OCI-M2 (cell line): Measurements from ENCODE around the gene PTGFR.

Experiments
- DNase-seq: peaks from one replicate; lab custom pipeline; 2025; ENCODE audit not compliant: unreplicated experiment; lab: John Stamatoyannopoulos, UW

The PTGFR gene

DNA sequence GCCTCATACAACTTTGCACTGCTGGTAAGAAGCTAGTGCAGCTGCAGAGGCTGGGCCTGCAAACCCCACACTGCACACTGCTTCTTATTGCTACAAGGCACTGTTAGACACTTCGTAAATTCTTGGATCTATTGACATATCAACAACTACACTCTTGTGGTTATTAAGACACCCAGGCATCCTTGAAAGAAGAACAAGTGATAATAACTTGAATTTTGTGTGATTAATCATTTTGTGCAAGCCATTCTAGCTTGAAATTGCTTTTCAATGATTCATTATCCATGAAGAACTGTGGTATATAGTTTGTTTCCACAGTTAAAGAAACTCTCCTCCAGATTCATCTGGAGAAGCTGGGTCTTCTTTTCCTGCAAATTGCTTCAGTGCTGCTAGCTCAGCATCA lies 95.8 kb downstream of the PTGFR start:
- no peak for DNase-seq

DNA sequence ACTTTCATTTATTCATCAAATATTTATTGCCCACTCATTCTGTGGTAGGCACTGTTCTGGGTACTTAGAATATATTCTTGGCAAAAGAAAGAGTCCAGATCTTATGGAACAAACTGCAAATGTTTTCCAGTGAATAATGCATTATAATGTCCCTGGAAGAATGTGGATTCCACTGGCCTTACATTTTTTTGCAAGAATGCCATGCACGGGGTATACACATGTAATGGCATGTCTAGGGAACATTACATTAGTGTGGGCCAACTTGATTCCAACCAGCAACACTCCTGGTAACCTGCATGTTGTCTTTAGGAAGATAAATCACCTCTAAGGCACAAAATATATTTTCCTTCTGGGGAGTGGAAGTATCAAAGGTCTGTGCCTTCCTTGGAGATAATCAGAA lies 96.4 kb downstream of the PTGFR start:
- no peak for DNase-seq
